WERI-Rb-1 (cell line): ENCODE data around the gene USP3.
A peak's percentile ranks its signal among the peaks of the same experiment; 100 is the strongest.

ENCODE experiments used
- DNase-seq: peaks from one replicate; pipeline ENCODE4 v3.0.0-alpha.2; 2020
- H3K27ac ChIP-seq: fragments of 250-450 bp; sonication (Bioruptor Pico); 2 replicates; pipeline ENCODE4 v1.5.1; 2020; ENCODE audit warnings: mild to moderate bottlenecking, moderate library complexity
- H3K27me3 ChIP-seq: fragments of 250-450 bp; sonication (Bioruptor Pico); 2 replicates; pipeline ENCODE4 v1.5.1; 2021; ENCODE audit warnings: mild to moderate bottlenecking, low read depth, moderate library complexity; ENCODE audit not compliant: insufficient read depth, severe bottlenecking
- H3K36me3 ChIP-seq: fragments of 250-450 bp; sonication (Bioruptor Pico); 2 replicates; pipeline ENCODE4 v1.5.1; 2020; ENCODE audit warnings: mild to moderate bottlenecking, moderate library complexity
- H3K4me3 ChIP-seq: 2 replicates; pipeline ENCODE4 v1.5.1; 2011; ENCODE audit warnings: low read depth, mild to moderate bottlenecking, control low read depth, low read length
- H3K9me3 ChIP-seq: fragments of 250-450 bp; sonication (Bioruptor Pico); 2 replicates; pipeline ENCODE4 v1.5.1; 2021; ENCODE audit warnings: mild to moderate bottlenecking, moderate library complexity; ENCODE audit not compliant: severe bottlenecking
- CTCF ChIP-seq: IDR thresholded peaks from 2 replicates; pipeline ENCODE4 v1.5.1; 2011; ENCODE audit warnings: low read depth, mild to moderate bottlenecking, control low read depth, inconsistent platforms, low read length

USP3 gene

GRCh38 chr15:63500265-63501250, 3.8 kb upstream of the USP3 start:
- no peaks in the 10 kb centered on the region for H3K27me3 ChIP-seq
- peaks cover 3% of the 10 kb centered on the region; the same call in 1 of the 2 replicates for H3K36me3 ChIP-seq
- H3K4me3 ChIP-seq: no peak overlapping the region
- H3K9me3 ChIP-seq: no peaks in the 10 kb centered on the region
- no peak for DNase-seq
- TF ChIP-seq CTCF: no peak
- H3K27ac ChIP-seq: no peak overlapping the region

GRCh38 chr15:63501256-63502089, 2.9 kb upstream of the USP3 start:
- DNase-seq: no peak
- H3K27me3 ChIP-seq: no peaks in the 10 kb centered on the region
- peaks cover 4% of the 10 kb centered on the region; the same call in 1 of the 2 replicates for H3K36me3 ChIP-seq
- H3K9me3 ChIP-seq: no peaks in the 10 kb centered on the region
- no peak for TF ChIP-seq CTCF
- H3K27ac ChIP-seq: no peak overlapping the region
- no peak overlapping the region for H3K4me3 ChIP-seq

- no peaks in the 10 kb centered on the region for H3K27me3 ChIP-seq
- H3K27ac ChIP-seq: peak overlapping the region; percentile 91
- no peak for DNase-seq
- no peaks in the 10 kb centered on the region for H3K9me3 ChIP-seq
- H3K4me3 ChIP-seq: no peak overlapping the region
- TF ChIP-seq CTCF: no peak
- peaks cover 8% of the 10 kb centered on the region; the same call in 1 of the 2 replicates for H3K36me3 ChIP-seq
These were observed 2.1 kb upstream of the USP3 start for GRCh38 chr15:63502137-63502766.

GRCh38 chr15:63502843-63503738, 1.3 kb upstream of the USP3 start:
- Histone ChIP-seq H3K9me3 (no peaks in the 10 kb centered on the region), H3K4me3 (peak overlapping the region; percentile 66), H3K27me3 (no peaks in the 10 kb centered on the region), H3K36me3 (peaks cover 8% of the 10 kb centered on the region; the same call in 1 of the 2 replicates), H3K27ac (peak overlapping the region; percentile 91)
- TF ChIP-seq CTCF: no peak
- DNase-seq: peak; percentile 93
